GM12892 (cell line): ENCODE results near the gene SFI1.

ENCODE experiments used
- POLR2A ChIP-seq: IDR thresholded peaks from 2 replicates; pipeline ENCODE4 v1.6.1; 2011; ENCODE audit warnings: low read depth, low read length, control low read depth
- POLR2AphosphoS5 ChIP-seq: IDR thresholded peaks from 2 replicates; pipeline ENCODE4 v1.6.1; 2011; ENCODE audit warnings: low read depth, low read length, control low read depth
- TAF1 ChIP-seq: IDR thresholded peaks from 2 replicates; pipeline ENCODE4 v1.6.1; 2011; ENCODE audit warnings: low read depth, mild to moderate bottlenecking, control low read depth, low read length, borderline replicate concordance

- TF ChIP-seq POLR2A = no peak
- no peak for TF ChIP-seq POLR2AphosphoS5
- no peak for TF ChIP-seq TAF1
These were observed 155.8 kb downstream of the SFI1 start for GRCh38 chr22:31652088-31652487.
